Left renal pelvis (tissue), 4 donors: ENCODE data around the gene FRS3. TPM values are rescaled to one million over a fixed set of nuclear protein-coding genes. Genes with fewer than 3 reads are reported as not detected.

ENCODE experiments used
- DNase-seq, 4 donors: peaks; one replicate each; pipeline ENCODE4 v3.0.0-alpha.2; 2013; ENCODE audit warnings: low read depth in 4 of 4, low spot score in 3 of 4
- polyA plus RNA-seq, 4 donors: library from polyadenylated mRNA; unstranded; fragments of 120-200 nt; gene quantifications; one replicate each; pipeline ENCODE4 v1.2.1, GENCODE V29; 2013; ENCODE audit not compliant: insufficient read length in 4 of 4

FRS3 gene
- polyA plus RNA-seq, 4 donors = 5.0 to 8.4 (median 6.3) TPM

GRCh38 chr6:41744236-41744787 is 35.4 kb downstream of the FRS3 start:
- DNase-seq = no peak

- no peak for DNase-seq
Observed at GRCh38 chr6:41743406-41744235, 36.1 kb downstream of the FRS3 start.

GRCh38 chr6:41741625-41742490 is 37.8 kb downstream of the FRS3 start:
- no peak for DNase-seq

GRCh38 chr6:41740366-41741162 is 39.1 kb downstream of the FRS3 start:
- no peak for DNase-seq

- no peak for DNase-seq
Observed at GRCh38 chr6:41739041-41739440, 40.7 kb downstream of the FRS3 start.

- no peak for DNase-seq
Observed at GRCh38 chr6:41737591-41738130, 42.0 kb downstream of the FRS3 start.

GRCh38 chr6:41736800-41737555 is 42.7 kb downstream of the FRS3 start:
- DNase-seq = no peak

GRCh38 chr6:41736186-41736733 is 43.4 kb downstream of the FRS3 start:
- DNase-seq = no peak

GRCh38 chr6:41735427-41736185 is 44.1 kb downstream of the FRS3 start, which contains the start of gene TFEB:
Gene TFEB (minus strand): TSS chr6:41735608. CDS start chr6:41691213, 44,395 bp downstream.
- peak; percentile 76 to 82 (median 78) for DNase-seq

GRCh38 chr6:41734666-41735426 is 44.9 kb downstream of the FRS3 start:
- DNase-seq = peak in 3 of 4 donors; percentile 39 to 61 (median 60)

GRCh38 chr6:41733707-41734665 is 45.7 kb downstream of the FRS3 start:
- peak; percentile 43 to 66 (median 56) for DNase-seq

GRCh38 chr6:41733360-41733706 is 46.4 kb downstream of the FRS3 start:
- DNase-seq = no peak

GRCh38 chr6:41732591-41733359 is 46.9 kb downstream of the FRS3 start:
- no peak for DNase-seq

- DNase-seq = no peak
Observed at GRCh38 chr6:41732149-41732548, 47.6 kb downstream of the FRS3 start.

GRCh38 chr6:41731561-41732086 is 48.1 kb downstream of the FRS3 start:
- DNase-seq = no peak
